GM18861 (cell line): ENCODE measurements around the gene GOLGA1.
"Not testable (repeated sequence)": the region's sequence is repeated elsewhere in the genome, so short reads cannot be mapped to it uniquely, and the experiment has no call there.

Experiments used
- ATAC-seq: cut with Tn5 transposase; IDR thresholded peaks from one replicate; pipeline ENCODE4 v1.9.1; 2021; ENCODE audit not compliant: unreplicated experiment

Gene GOLGA1

GRCh38 chr9:124859803-124860581 is 80.9 kb downstream of the GOLGA1 start:
- ATAC-seq, result no peak

- ATAC-seq, result no peak
Measured at GRCh38 chr9:124858330-124859046, 82.4 kb downstream of the GOLGA1 start.

- ATAC-seq, result no peak
Measured at GRCh38 chr9:124857533-124858162, 83.2 kb downstream of the GOLGA1 start.

- no peak for ATAC-seq
Measured at GRCh38 chr9:124855944-124856765, 84.7 kb downstream of the GOLGA1 start.

- ATAC-seq, result no peak
Measured at GRCh38 chr9:124855566-124855943, 85.3 kb downstream of the GOLGA1 start.

GRCh38 chr9:124854822-124855221 is 86.1 kb downstream of the GOLGA1 start:
- ATAC-seq, result no peak

- no peak for ATAC-seq
Measured at GRCh38 chr9:124854161-124854560, 86.7 kb downstream of the GOLGA1 start.

- no peak for ATAC-seq
Measured at GRCh38 chr9:124853605-124854143, 87.2 kb downstream of the GOLGA1 start.

- no peak for ATAC-seq
Measured at GRCh38 chr9:124852829-124853531, 87.9 kb downstream of the GOLGA1 start, which contains the start of gene WDR38. Gene WDR38, plus strand, starts transcription at chr9:124853460. Its CDS starts 72 bp downstream, at chr9:124853532.

- no peak for ATAC-seq
Measured at GRCh38 chr9:124852121-124852828, 88.6 kb downstream of the GOLGA1 start.

- ATAC-seq, result no peak
Measured at GRCh38 chr9:124849801-124850200, 91.1 kb downstream of the GOLGA1 start.

GRCh38 chr9:124846969-124847368 is 93.9 kb downstream of the GOLGA1 start:
- no peak for ATAC-seq

- not testable (repeated sequence) for ATAC-seq
Measured at GRCh38 chr9:124846467-124846866, 94.4 kb downstream of the GOLGA1 start.

GRCh38 chr9:124844291-124844690 is 96.6 kb downstream of the GOLGA1 start:
- no peak for ATAC-seq

- no peak for ATAC-seq
Measured at GRCh38 chr9:124843456-124844034, 97.3 kb downstream of the GOLGA1 start.

GRCh38 chr9:124841075-124841821 is 99.6 kb downstream of the GOLGA1 start:
- ATAC-seq, result no peak

GRCh38 chr9:124840300-124840833 is 100.5 kb downstream of the GOLGA1 start:
- ATAC-seq, result no peak
